DMS79 (cell line): ENCODE measurements around the gene GID8.

Source experiments
- DNase-seq: peaks from one replicate; lab custom pipeline; 2025; lab: John Stamatoyannopoulos, UW

Gene GID8

DNA sequence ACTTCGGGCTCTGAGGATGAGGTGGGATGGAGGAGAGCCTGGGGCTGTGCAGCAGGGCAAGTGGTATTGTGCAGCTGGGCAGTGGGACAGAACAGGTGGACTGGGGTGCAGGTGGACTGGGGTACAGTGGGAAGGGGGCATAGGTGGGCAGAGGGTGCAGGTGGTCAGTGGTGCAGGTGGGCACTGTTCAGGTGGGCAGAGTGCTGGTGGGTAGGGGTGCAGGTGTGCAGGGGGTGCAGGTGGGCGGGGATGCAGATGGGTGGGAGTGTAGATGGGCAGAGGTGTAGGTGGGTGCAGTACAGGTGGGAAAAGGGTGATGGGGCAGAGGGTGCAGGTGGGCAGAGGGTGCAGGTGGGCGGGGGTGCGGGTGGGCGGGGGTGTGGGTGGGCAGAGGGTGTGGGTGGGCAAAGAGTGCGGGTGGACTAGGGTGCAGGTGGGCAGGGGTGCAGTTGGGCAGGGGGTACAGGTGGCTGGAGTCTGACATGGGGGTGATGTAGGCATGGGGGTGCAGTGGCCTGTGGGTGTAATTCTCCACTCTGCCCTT lies 48.4 kb downstream of the GID8 start:
- DNase-seq = no peak

DNA sequence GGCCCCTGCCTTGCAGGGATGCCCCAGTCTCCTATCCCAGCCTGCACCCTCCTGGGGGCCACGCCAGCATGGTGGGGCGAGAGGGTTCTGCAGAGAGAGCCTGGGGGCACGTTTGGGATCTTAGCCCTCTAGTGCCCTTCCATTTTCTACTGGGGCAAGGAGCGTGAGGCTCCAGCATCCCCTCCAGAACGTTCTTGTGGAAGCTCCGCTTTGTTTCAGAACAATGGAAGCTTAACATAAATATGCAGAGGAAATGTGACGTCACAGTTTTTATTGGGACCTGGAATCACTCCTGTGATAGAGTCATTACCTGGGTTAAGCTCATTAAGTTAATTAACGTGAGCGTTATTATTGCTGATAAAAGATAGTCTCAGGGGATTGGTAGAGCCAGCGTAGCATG lies 49.2 kb downstream of the GID8 start:
- DNase-seq = no peak

DNA sequence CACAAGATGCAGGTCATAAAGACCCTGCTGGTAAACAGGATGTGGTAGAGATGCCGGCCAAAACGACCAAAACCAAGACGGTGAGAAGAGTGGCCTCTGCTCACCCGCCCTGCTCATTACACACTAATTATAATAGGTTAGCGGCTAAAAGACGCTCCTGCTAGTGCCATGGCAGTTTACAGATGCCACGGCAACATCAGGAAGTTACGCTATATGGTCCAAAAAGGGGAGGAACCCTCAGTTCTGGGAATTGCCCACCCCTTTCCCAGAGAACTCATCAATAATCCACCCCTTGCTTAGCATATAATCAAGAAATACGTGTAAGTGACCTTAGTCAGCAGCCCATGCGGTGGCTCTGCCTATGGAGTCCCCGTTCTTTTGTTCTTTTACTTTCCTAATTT lies 51.3 kb downstream of the GID8 start:
- no peak for DNase-seq

DNA sequence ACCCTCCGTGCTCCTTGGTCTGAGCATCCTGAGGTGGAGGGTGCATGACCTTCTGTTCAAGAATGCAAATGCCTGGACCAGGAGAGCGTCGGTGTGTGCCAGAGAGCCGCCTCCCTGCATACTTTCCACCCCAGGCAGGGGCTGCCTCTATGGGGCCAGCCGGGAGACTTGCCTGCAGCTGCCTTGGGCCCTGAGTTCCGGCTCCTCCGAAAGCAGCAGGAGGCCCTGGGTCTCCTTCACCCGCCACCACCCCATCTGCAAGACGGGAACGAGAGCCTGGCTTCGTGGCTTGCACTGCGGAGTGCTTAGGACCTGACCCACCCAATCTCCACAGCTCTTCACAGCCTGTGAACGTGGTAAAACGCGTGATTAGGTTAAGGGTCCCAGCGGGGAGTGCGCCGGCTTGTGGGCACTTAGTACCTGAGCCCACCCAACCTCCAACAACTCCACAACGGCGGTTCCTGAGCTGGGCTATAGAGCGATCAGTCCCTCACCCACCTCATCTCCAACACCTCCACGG lies 52.4 kb downstream of the GID8 start:
- DNase-seq = no peak

DNA sequence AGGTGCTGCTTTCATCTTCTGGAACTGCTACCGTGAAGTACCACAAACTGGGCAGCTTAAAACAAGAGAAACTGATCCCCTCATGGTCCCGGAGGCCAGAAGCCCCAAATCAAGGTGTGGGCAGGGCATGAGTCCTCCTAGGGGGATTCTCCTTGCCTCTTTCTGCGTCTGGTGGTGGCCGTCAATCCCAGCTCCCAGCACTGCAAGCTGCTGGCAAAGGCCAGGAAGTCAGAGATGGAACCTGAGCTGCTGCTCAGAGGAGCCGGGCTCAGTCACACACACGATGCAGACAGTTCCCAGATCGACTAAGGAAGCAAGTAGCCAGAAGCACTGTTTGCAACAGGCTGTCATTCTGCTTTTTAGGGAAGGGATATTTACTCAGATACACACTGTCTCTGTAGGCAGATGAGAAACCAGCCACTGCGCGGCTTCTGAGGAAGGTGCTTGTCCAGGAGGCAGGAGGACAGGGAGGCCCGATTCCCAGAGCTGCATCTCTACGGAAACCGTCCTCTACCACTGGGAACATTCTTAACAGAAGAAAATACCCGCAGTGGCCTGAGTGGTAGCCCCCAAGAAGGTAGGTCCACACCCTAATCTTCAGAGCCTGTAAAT lies 53.4 kb downstream of the GID8 start:
- no peak for DNase-seq

DNA sequence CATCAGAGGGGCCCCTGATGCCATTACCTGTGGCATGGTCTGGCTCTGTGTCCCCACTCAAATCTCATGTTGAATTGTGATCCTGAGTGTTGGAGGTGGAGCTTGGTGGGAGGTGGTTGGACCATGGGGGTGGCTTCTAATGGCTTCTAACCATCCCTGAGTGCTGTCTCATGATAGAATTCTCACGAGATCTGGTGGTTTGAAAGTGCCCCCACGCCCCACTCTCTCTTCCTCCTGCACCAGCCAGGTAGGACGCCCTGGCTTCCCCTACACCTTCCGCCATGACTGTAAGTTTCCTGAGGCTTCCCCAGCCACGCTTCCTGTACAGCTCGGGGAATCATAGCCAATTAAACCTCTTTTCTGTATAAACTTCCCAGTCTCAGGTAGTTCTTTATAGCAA lies 53.9 kb downstream of the GID8 start:
- DNase-seq = no peak

DNA sequence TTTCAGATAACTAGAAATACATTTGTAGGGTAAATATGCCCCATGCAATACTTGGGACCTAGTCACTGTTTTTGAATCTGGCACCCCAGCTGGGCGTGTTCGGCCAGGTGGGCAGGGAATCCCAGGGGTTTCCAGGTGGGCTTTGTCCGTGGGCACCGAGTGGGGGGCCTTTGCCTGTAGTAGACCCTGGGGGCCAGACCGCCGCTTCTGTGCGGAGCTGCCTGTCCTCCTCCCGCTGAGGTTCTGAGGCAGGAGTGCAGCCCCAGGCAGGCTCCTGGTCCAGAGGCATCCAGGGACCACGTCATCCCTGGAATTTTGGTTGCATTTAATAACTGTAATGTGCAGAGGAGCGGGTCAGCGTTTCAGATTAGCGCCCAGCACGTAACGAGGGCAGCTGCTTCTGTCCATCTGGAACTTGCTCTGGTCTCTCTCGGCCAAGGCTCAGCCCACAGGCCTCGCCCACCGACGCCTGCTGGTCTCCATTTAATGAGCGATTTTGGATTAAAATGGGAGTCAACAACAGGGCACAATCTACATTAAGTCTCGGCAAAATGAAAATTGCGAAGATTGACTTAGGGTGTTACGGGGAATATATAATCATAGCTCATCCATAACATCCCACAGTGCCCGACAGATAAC lies 56.0 kb downstream of the GID8 start:
- DNase-seq = no peak

DNA sequence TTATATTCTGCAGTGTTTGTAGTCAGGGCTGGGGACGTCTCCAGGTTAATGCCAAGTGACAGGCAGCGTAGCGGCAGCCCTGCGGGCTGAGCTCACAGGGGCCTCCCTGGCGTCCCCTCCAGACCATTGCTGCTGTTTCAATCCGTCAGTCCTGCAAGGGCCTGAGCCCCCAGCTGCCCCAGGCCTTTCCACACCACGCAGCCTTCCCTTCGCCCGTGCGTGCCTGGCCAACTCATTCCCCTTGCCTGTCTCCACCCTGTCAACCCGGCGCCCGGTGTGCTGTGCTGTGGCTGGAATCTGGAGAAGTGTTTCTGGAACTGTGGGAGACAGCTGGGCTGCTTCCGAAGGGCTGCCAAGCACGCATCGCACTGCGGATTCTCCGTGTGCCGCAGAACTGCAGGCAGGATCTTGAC lies 56.9 kb downstream of the GID8 start:
- DNase-seq = no peak

DNA sequence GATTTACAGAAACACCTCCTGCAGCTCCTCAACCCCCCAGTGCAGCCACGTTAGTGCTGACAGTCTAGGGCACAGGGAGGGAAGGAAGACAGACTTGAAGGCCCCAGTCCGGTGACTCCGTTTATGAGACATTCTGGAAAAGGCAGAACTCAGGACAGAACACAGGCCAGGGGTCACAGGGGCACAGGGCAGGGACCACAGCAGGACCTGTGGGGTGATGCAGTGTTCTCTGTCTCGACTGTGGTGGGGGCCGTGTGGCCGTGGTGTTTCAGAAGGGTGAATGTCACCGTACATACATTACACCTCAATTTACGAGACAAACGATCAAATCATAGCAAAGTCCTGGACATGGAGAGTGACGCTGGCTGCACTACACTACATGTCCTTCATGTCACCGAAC lies 57.5 kb downstream of the GID8 start:
- no peak for DNase-seq

DNA sequence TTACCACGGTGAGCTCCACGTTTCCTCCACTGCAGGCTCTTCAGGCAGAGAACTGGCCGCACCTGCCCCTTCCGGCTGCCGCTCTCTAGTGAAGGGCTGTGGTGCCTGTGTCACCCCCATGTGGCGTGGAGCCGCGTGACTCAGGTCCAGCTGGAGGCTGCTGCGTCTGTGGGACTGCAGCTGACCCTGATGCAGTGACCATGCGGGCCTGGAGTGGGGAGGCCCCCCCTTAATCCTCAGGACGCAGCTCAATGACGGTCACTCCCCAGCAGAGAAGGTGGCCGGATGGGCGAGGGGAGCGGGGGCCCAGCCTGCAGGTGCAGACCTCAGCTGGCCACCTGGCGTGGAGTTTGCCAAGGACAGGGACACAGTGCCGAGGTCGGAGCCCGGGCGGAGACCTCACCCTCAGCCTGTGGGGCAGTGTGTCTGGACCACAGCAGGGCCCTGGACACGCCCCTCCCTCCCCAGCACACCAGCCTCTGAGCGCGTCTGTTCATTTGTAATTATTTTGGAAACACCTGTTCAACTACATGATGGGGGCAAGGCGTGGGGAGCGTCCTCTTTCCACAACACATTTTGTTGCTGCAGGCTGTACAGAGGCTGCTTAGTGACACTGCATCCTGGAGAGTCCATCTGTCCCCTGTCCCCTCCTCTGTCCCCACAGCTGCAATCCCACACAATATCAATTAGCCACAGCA lies 58.1 kb downstream of the GID8 start:
- DNase-seq = no peak

DNA sequence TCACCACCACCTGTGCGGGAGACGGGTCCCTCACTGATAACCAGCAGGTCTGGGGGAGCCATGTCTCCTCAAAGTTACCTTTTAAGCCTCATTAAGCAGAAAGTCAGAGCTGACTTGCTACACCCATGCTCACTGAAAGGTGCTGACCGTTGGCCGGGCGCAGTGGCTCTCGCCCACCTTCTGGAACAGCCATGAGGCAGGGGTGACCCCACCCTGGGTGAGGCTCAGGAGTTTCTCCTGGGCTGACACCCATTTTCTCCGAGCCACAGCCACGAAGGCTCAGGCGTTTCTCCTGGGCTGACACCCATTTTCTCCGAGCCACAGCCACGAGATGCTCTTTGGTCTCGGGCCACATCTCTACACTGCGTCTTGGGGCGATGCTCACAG lies 58.6 kb downstream of the GID8 start:
- no peak for DNase-seq

DNA sequence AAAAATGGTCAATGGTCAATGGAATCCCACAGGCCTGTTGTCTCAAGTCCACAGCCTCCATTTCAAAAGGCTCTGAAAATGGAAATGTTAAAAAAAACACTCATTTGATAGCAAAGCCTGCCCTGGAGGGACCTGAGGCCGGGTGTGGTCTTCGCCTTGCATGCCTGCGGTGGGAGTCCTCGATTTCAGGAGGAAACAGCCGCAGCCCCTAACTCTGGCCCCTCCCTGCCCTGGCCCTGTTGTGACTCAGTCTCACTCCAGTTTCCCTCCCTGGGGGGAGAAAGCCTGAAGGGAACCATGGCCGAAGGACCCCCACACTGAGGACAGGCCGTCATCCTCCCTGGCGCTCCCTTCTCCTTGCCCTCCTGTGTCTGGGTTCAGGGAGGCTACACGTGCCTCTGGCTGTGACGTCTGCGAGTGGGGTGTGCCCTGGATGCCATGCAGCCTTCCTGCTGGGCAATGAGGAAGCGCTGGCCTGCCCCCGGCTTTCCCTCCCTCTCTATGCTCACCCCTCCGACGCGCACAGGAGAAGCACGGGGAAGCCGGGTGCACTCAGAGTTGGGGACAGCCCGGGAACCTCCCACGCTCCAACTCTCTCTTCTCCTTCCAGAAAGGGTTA lies 59.6 kb downstream of the GID8 start:
- no peak for DNase-seq
